ENCODE measurements around the gene L3MBTL2. TPM values are rescaled to one million over a fixed set of nuclear protein-coding genes. Genes with fewer than 3 reads are reported as not detected.
"Not testable (repeated sequence)": the region's sequence is repeated elsewhere in the genome, so short reads cannot be mapped to it uniquely, and the experiment has no call there.

Gene L3MBTL2
- polyA plus RNA-seq (2013, experiment 1 of 2; ENCODE audit: insufficient read length), result 19.4 TPM
- polyA plus RNA-seq (2013, experiment 2 of 2; ENCODE audit: insufficient read length), result 12.9 TPM

- peak; percentile 97 for DNase-seq
Observed at GRCh38 chr22:41204992-41205900, at the start of gene L3MBTL2. TSS of gene L3MBTL2 (plus strand) at chr22:41205312. CDS start at chr22:41205363, 51 bp downstream.

GRCh38 chr22:41157083-41157482 lies 48.0 kb upstream of the L3MBTL2 start:
- DNase-seq, result no peak

GRCh38 chr22:41169157-41169556 lies 36.0 kb upstream of the L3MBTL2 start:
- DNase-seq, result no peak

- DNase-seq, result no peak
Observed at GRCh38 chr22:41171996-41172395, 33.1 kb upstream of the L3MBTL2 start.

- DNase-seq, result no peak
Observed at GRCh38 chr22:41175546-41175945, 29.6 kb upstream of the L3MBTL2 start.

- DNase-seq, result no peak
Observed at GRCh38 chr22:41177040-41177621, 28.0 kb upstream of the L3MBTL2 start.

GRCh38 chr22:41177622-41178424 lies 27.3 kb upstream of the L3MBTL2 start:
- DNase-seq, result no peak

GRCh38 chr22:41178425-41178975 lies 26.6 kb upstream of the L3MBTL2 start:
- DNase-seq, result no peak

- not testable (repeated sequence) for DNase-seq
Observed at GRCh38 chr22:41180362-41180761, 24.8 kb upstream of the L3MBTL2 start.

- no peak for DNase-seq
Observed at GRCh38 chr22:41180926-41181325, 24.2 kb upstream of the L3MBTL2 start.

GRCh38 chr22:41181349-41182241 lies 23.5 kb upstream of the L3MBTL2 start:
- no peak for DNase-seq

GRCh38 chr22:41184679-41185078 lies 20.4 kb upstream of the L3MBTL2 start:
- no peak for DNase-seq

- no peak for DNase-seq
Observed at GRCh38 chr22:41191467-41191866, 13.6 kb upstream of the L3MBTL2 start.

GRCh38 chr22:41193829-41194228 lies 11.3 kb upstream of the L3MBTL2 start:
- DNase-seq, result no peak

- DNase-seq, result peak; percentile 64
Observed at GRCh38 chr22:41197038-41197972, 7.8 kb upstream of the L3MBTL2 start.

GRCh38 chr22:41198027-41198580 lies 7.0 kb upstream of the L3MBTL2 start:
- peak; percentile 39 for DNase-seq

- DNase-seq, result no peak
Observed at GRCh38 chr22:41201141-41201540, 4.0 kb upstream of the L3MBTL2 start.

GRCh38 chr22:41203118-41203517 lies 2.0 kb upstream of the L3MBTL2 start:
- DNase-seq, result no peak

- no peak for DNase-seq
Observed at GRCh38 chr22:41204066-41204465, 1.0 kb upstream of the L3MBTL2 start.

GRCh38 chr22:41206719-41207118 lies 1.6 kb downstream of the L3MBTL2 start:
- DNase-seq, result no peak
